VCaP (cell line): ENCODE data around the gene SRC.
A peak's percentile ranks its signal among the peaks of the same experiment; 100 is the strongest.

ENCODE experiments used
- H3K27ac ChIP-seq: fragments of 450-650 bp; 2 replicates; pipeline ENCODE4 v1.5.1; 2017
- CTCF ChIP-seq: fragments of 450-650 bp; conservative IDR thresholded peaks from 2 replicates; pipeline ENCODE4 v1.5.1; 2017; ENCODE audit warnings: mild to moderate bottlenecking, moderate library complexity

Gene SRC

GRCh38 chr20:37380864-37381579 lies 35.1 kb downstream of the SRC start:
- TF ChIP-seq CTCF, result no peak
- no peak overlapping the region for H3K27ac ChIP-seq

- TF ChIP-seq CTCF, result no peak
- no peak overlapping the region for H3K27ac ChIP-seq
Measured at GRCh38 chr20:37381621-37382471, 35.9 kb downstream of the SRC start.

GRCh38 chr20:37382482-37383120 lies 36.7 kb downstream of the SRC start:
- no peak for TF ChIP-seq CTCF
- H3K27ac ChIP-seq, result no peak overlapping the region

GRCh38 chr20:37383229-37383989 lies 37.5 kb downstream of the SRC start:
- TF ChIP-seq CTCF, result no peak
- 0 out of 2 replicates have a peak overlapping the region, but pooled peaks have one; percentile 5 for H3K27ac ChIP-seq

- TF ChIP-seq CTCF, result peak; percentile 92
- H3K27ac ChIP-seq, result peak overlapping the region; percentile 2; the same call in 1 of the 2 replicates
Measured at GRCh38 chr20:37384683-37385174, 38.8 kb downstream of the SRC start.

- peak overlapping the region; percentile 2; the same call in 1 of the 2 replicates for H3K27ac ChIP-seq
- TF ChIP-seq CTCF, result no peak
Measured at GRCh38 chr20:37385176-37385575, 39.2 kb downstream of the SRC start.
